Ovary (tissue), 3 donors: ENCODE measurements around the gene OPCML.

Experiments used
- CTCF ChIP-seq, 3 donors: fragments of 450-650 bp in 2 of 3; fragments of 200-600 bp in 1 of 3; IDR thresholded peaks; one replicate each; pipeline versions ENCODE4 v1.5.1 to v1.8.0; 2016 to 2022; ENCODE audit warnings: antibody characterized with exemption in 3 of 3, mild to moderate bottlenecking in 1 of 3
- EP300 ChIP-seq: sonication (generic); formaldehyde crosslinking; IDR thresholded peaks from one replicate; pipeline ENCODE4 v1.6.1; 2017; ENCODE audit warnings: antibody characterized with exemption
- donor health status: DM: no; HTN: no; CAD: no.

DNA sequence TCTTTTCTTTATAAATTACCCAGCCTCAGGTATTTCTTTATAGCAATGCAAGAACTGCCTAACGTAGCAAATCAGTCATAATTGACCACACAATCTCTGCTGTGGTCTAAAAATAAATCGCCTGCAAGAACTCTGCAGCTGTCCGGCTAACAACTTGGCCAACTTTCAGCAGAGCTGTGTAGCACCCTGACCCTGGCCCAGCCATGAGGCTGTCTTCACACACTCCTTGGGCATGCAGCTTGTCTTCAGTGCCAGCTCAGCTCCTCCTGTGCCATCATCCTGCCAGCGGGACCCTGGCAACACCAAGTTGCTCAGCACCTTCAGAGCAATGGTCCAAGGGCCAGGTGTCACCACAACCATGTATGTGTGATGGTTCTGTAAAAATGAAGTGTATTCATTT, 355.6 kb downstream of the OPCML start:
- TF ChIP-seq CTCF (IDR thresholded peaks at IDR 0.05) (no peak), EP300 (no peak)
